Adipocyte (in vitro differentiated cells): Measurements from ENCODE around the gene SHPK.

Experiments
- DNase-seq: peaks from one replicate; pipeline ENCODE4 v3.0.0-alpha.2; 2015; ENCODE audit warnings: low read depth
- H3K27me3 ChIP-seq: replicated peaks from 2 replicates; pipeline ENCODE4 v1.7.0; 2013; ENCODE audit warnings: mild to moderate bottlenecking, low read length, moderate library complexity; ENCODE audit not compliant: control insufficient read depth, insufficient read depth
- H3K36me3 ChIP-seq: 2 replicates; pipeline ENCODE4 v1.7.0; 2013; ENCODE audit warnings: low read length, mild to moderate bottlenecking, moderate library complexity; ENCODE audit not compliant: control insufficient read depth, insufficient read depth, severe bottlenecking
- H3K4me1 ChIP-seq: 2 replicates; pipeline ENCODE4 v1.7.0; 2013; ENCODE audit warnings: mild to moderate bottlenecking, low read length, moderate library complexity; ENCODE audit not compliant: control insufficient read depth, insufficient read depth
- H3K4me3 ChIP-seq: 2 replicates; pipeline ENCODE4 v1.7.0; 2013; ENCODE audit warnings: mild to moderate bottlenecking, low read length, moderate library complexity
- H3K9ac ChIP-seq: 2 replicates; pipeline ENCODE4 v1.7.0; 2013; ENCODE audit warnings: mild to moderate bottlenecking, low read length, moderate library complexity
- H3K9me3 ChIP-seq: 2 replicates; pipeline ENCODE4 v1.7.0; 2013; ENCODE audit warnings: mild to moderate bottlenecking, low read length, moderate library complexity; ENCODE audit not compliant: control insufficient read depth

Gene SHPK, protein sequence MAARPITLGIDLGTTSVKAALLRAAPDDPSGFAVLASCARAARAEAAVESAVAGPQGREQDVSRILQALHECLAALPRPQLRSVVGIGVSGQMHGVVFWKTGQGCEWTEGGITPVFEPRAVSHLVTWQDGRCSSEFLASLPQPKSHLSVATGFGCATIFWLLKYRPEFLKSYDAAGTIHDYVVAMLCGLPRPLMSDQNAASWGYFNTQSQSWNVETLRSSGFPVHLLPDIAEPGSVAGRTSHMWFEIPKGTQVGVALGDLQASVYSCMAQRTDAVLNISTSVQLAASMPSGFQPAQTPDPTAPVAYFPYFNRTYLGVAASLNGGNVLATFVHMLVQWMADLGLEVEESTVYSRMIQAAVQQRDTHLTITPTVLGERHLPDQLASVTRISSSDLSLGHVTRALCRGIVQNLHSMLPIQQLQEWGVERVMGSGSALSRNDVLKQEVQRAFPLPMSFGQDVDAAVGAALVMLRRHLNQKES

DNA sequence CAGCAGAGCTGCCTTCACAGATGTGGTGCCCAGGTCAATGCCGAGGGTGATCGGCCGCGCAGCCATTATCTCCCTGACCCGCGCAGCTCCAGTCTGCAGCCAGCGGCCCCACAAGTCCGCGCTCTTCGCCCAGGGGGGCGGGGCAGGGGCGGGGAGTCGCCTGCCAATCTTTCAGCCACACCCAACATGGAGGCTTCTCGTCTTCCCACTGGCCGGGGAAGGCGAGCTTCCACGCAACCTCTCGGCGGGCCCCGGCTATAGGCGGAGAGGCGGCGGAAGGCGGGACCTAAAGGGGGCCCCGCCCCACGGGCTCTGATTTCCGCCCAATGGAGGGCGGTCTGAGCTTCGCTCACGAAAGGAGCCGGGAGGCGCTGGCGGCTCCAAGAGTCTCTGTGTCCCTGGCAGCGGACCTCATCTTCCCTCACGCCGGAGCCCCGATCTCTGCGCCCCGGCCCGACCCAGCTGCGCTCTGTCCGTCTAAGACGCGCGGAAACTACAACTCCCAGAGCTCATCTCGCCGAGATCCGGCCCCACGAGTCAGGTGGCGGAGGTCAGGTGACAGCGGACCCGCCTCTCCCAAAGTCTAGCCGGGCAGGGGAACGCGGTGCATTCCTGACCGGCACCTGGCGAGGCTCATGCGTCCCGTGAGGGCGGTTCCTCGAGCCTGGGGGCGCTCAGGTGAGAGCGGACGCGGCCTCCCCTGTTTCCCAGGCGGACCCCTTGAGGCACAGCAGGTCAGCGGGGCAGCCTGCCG, at the start of gene SHPK, which contains the start of gene CTNS:
SHPK (minus strand) TSS at position 97 of the 754 bp plus-strand sequence; CDS start at position 66, 31 bp downstream.
CTNS (plus strand) TSS at position 607 of the 754 bp plus-strand sequence. CDS start 3,447 bp downstream, outside the sequence.
- H3K9me3 ChIP-seq = no peaks in the 10 kb centered on the region
- H3K9ac ChIP-seq = peak within 1 kb of the TSS; percentile 91
- H3K4me1 ChIP-seq = peaks cover 28% of the 10 kb centered on the region
- peaks cover 7% of the 10 kb centered on the region for H3K36me3 ChIP-seq
- DNase-seq = peak; percentile 99
- H3K4me3 ChIP-seq = peak within 1 kb of the TSS; percentile 96
- H3K27me3 ChIP-seq = no peaks in the 10 kb centered on the region

DNA sequence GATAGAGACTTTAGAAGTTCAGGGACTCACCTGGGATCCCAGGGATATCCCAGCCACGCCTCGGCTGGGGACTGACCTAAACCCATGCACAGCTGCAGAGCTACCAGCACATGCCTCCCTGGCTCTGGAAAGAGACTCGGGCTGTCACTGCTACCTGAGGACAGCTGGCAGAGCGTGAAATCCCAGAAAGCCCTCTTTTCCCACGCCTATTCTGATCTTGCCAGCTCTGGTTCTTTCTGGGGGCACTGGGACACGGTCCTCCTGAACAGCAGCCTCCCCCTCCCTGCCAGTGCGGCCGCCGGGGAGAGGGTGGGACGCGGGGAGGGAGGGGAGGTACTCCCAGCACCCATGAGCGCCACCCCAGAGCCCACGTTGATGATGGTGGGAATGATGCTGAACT, 49.1 kb upstream of the SHPK start:
- no peak for DNase-seq
- H3K4me3 ChIP-seq = no peak overlapping the region
- no peak overlapping the region for H3K9ac ChIP-seq

DNA sequence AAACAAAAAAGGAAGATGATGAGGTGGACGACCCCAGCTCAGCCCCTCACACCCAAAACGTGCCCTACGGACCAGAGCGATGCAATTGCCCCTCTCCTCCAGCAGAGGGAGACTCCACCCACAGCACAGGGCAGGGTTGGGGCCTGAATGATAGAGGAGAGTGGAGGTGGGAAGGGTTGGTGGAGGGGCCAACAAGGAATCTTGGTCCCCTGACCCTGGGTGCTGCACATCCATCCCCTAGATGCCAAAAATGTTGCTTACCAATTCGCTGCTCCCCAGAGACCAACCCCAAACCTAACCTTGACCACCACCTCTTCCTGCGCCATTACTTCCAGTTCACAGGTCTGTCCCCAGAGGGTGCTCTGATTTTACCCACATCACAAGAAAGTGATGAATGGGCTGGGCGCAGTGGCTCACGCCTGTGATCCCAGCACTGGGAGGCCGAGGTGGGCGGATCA, 47.0 kb upstream of the SHPK start:
- DNase-seq = peak; percentile 66
- Histone ChIP-seq H3K9ac (no peak overlapping the region), H3K4me3 (no peak overlapping the region)

More for the DNA sequence above, 49.1 kb upstream of the SHPK start:
- H3K9me3 ChIP-seq = no peaks in the 10 kb centered on the region
- H3K36me3 ChIP-seq = no peaks in the 10 kb centered on the region
- H3K27me3 ChIP-seq = peaks cover 33% of the 10 kb centered on the region
- H3K4me1 ChIP-seq = no peaks in the 10 kb centered on the region

DNA sequence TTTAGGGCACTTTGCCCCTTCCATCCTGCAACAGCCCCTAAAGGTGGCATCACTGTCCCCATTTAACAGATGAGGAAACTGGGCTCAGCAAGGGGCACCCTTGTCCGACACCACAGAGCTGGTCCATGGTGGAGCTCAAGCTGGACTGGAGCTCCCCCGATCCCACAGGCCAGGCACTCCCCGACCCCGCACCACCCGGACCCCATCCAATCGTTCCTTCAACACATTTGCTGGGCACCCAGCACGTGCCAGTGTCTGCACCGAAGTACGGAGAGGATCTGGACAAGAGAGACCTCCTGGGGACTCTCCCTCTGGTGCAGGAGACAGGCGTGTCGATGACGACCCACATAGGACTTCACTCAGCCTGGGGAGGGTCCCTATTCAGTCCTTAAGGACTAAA, 46.0 kb upstream of the SHPK start:
- no peak for DNase-seq
- H3K9ac ChIP-seq = no peak overlapping the region
- H3K4me3 ChIP-seq = no peak overlapping the region
- no peaks in the 10 kb centered on the region for H3K9me3 ChIP-seq
- no peaks in the 10 kb centered on the region for H3K4me1 ChIP-seq
- no peaks in the 10 kb centered on the region for H3K36me3 ChIP-seq
- peaks cover 38% of the 10 kb centered on the region for H3K27me3 ChIP-seq

More for the DNA sequence above, 47.0 kb upstream of the SHPK start:
- Histone ChIP-seq H3K9me3 (no peaks in the 10 kb centered on the region), H3K36me3 (no peaks in the 10 kb centered on the region), H3K4me1 (no peaks in the 10 kb centered on the region), H3K27me3 (peaks cover 38% of the 10 kb centered on the region)

DNA sequence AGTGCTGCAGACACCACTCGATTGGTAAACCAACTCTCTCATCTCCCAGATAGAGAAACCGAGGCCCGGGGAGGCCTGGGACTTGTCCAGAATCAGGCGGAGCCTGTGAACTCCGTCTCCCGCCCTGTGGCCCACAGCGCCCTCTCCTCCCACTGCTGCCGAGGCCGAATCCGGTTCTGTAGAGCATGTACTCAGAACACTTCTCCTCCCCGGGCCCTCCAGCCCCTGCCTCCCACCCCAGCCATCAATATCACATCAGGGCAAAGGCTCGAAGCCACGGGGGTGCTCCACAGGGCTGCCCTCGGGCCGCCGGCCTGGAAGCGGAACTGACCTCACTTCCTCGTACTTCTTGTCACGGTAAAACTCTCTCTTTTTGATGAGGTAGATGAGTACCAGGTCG, 45.5 kb upstream of the SHPK start:
- Histone ChIP-seq H3K9me3 (no peaks in the 10 kb centered on the region), H3K4me1 (no peaks in the 10 kb centered on the region), H3K9ac (no peak overlapping the region), H3K36me3 (no peaks in the 10 kb centered on the region), H3K27me3 (peaks cover 38% of the 10 kb centered on the region), H3K4me3 (no peak overlapping the region)
- no peak for DNase-seq

DNA sequence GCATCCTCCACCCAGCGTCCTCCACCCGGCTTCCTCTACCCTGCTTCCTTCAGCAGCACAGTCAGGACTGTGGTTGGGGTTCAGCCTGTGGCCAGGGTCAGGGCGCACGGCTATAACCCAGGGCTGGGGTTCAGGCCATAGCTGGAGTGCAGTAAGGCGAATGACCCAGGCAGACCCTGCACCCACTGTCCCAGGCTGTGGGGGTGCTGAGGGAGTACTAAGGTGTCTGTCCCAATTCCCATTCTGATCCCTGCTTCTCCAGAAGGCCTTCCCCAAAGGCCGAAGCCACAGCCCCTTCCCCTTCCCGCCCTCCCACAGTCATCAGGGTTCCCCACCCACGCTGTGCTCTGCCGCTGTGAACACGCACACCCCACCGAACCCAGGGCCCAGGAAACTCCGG, 45.0 kb upstream of the SHPK start:
- DNase-seq = no peak
- H3K4me3 ChIP-seq = no peak overlapping the region
- H3K9me3 ChIP-seq = no peaks in the 10 kb centered on the region
- peaks cover 38% of the 10 kb centered on the region for H3K27me3 ChIP-seq
- no peak overlapping the region for H3K9ac ChIP-seq
- H3K36me3 ChIP-seq = no peaks in the 10 kb centered on the region
- no peaks in the 10 kb centered on the region for H3K4me1 ChIP-seq

DNA sequence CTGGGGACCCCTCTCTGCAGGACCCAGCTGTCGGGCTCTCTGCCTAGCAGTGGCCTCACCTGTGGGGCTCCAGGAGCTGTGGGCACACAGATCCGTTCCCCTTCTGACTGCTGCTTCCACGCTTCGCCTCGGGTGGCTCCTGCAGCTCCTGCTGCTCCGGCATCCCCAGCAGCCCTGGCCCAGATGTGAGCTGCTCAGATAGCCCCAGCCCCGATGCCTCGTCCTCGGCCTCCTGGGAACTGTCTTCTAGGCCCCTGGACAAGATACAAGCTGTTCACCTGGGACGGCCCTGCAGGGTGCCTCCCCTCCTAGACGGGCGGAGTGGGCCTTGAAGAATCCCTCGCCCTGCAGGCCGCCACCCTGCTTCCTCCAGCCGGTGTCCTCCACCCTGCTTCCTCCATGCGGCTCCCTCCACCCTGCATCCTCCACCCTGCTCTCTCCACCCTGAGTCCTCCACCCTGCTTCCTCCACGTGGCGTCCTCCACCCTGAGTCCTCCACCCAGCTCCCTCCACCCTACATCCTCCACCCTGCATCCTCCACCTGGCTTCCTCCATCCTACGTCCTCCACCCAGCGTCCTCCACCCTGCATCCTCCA, 43.6 kb upstream of the SHPK start:
- no peaks in the 10 kb centered on the region for H3K36me3 ChIP-seq
- no peaks in the 10 kb centered on the region for H3K4me1 ChIP-seq
- H3K9me3 ChIP-seq = no peaks in the 10 kb centered on the region
- no peak overlapping the region for H3K4me3 ChIP-seq
- DNase-seq = no peak
- H3K9ac ChIP-seq = no peak overlapping the region
- H3K27me3 ChIP-seq = peaks cover 32% of the 10 kb centered on the region

DNA sequence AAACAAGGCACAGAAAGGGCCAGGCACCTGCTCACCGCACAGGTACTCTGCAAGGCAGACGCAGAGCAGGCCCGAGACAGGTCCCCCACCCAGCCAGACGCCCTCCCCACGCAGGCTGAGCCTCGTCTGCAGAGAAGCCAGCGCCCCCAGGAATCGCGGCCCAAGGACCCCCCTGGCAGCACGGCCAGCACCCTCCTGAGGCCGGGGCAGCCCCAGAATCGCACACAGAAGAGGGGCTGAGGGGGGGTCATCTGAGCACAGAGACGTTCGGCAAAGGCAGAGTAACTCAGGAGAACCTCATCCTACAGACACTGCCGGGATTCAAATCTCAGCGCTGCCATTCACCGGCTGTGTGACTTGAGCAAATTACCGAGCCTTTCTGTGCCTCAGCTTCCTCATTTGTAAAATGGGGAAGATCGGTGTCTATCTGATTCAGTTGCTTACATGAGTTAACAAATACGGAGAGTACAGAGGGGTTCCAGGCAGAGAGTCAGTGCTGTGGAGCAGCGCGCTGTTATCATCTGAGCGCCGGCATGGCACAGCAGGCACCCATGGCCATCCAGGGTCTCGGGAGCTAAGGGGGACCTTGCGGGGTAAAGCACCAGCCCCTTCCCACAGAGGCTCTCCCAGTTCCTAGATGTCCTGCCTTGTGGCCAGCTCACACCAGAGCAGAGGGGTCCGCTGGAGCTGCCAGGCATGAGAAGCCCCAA, 42.9 kb upstream of the SHPK start:
- Histone ChIP-seq H3K4me3 (no peak overlapping the region), H3K27me3 (peaks cover 27% of the 10 kb centered on the region), H3K9me3 (no peaks in the 10 kb centered on the region), H3K36me3 (no peaks in the 10 kb centered on the region), H3K9ac (no peak overlapping the region), H3K4me1 (no peaks in the 10 kb centered on the region)
- DNase-seq = no peak

DNA sequence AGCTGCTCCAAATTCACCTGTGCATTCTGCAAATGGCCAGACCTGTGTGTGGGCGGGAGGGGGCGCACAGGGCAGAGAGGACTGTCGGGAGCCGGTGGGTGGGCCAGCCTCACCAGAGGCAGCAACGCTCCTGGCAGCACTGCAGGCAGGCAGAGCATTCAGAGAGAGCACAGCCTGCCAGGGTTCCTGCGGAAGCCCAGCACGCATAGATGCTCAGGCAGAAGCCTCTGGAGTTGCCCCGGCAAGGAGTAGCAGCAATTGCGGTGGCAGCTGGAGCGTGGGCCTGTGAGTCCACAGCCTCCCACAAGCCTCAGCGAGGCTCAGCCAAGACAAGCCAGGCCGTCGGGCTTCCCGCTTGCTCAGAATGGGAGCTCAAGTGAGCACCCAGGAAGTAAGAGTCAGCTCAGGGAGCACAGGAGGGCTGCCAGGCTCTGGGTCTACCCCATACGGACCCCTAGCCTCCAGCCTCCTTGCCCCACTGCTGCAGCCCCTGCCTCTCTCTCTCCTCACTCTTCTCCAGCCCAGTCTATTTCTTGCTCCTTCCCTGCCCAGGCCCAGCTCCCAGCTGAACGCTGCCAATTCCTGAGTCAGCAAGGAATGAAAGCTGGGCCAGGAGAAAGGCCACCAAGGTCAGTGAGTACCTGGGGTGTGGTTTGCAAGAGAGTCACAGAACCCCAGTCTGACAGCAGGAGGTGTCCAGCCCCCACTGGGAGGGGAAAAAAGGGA, 42.2 kb upstream of the SHPK start:
- Histone ChIP-seq H3K9me3 (no peaks in the 10 kb centered on the region), H3K36me3 (no peaks in the 10 kb centered on the region), H3K4me1 (no peaks in the 10 kb centered on the region), H3K4me3 (no peak overlapping the region), H3K9ac (no peak overlapping the region), H3K27me3 (peaks cover 23% of the 10 kb centered on the region)
- DNase-seq = no peak

DNA sequence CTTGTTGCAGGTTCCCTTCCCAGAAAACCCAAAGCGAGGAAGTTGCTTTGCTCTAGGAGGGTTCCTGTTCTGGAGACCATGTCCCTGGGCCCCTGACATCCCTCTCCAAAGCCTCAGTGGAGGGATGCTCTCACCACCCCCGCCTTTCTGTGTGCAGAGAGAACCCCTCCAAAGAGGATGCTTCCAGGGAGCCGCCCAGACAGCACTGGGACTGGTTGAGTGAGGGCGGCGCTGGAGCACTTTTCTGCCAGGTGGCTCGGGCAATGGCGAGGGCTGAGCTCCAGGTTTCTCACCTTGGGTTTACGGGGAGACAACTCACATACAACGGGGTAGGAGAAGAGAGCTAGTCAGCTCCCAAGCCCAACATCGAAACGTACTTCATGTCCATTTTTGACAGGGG, 39.8 kb upstream of the SHPK start:
- DNase-seq = no peak
- Histone ChIP-seq H3K9me3 (no peaks in the 10 kb centered on the region), H3K27me3 (peaks cover 5% of the 10 kb centered on the region), H3K4me1 (no peaks in the 10 kb centered on the region), H3K4me3 (no peak overlapping the region), H3K9ac (no peak overlapping the region), H3K36me3 (no peaks in the 10 kb centered on the region)
